Heart left ventricle (tissue), 16 donors: ENCODE results near the gene NAA80. TPM values are rescaled to one million over a fixed set of nuclear protein-coding genes. Genes with fewer than 3 reads are reported as not detected.

Experiments
- ATAC-seq, 4 donors: fragments of 200-7000 bp; cut with Tn5 transposase; one replicate each; pipeline ENCODE4 v1.9.1; 2020 to 2022; ENCODE audit warnings: moderate library complexity in 4 of 4, mild to moderate bottlenecking in 3 of 4, moderate number of reproducible peaks in 1 of 4
- DNase-seq, 5 donors: peaks; one replicate each; pipeline ENCODE4 v3.0.0-alpha.2; 2020
- H3K27ac ChIP-seq, 12 donors: fragments of 200-600 bp; sonication (generic) in 4 of 12; one replicate each; pipeline versions ENCODE4 v1.5.0 to v1.8.0; 2016 to 2022; ENCODE audit warnings: mild to moderate bottlenecking in 2 of 12
- H3K27me3 ChIP-seq, 9 donors: fragments of 200-600 bp; sonication (generic) in 2 of 9; one replicate each; pipeline versions ENCODE4 v1.5.1 to v1.8.0; 2016 to 2022; ENCODE audit warnings: mild to moderate bottlenecking in 3 of 9
- H3K36me3 ChIP-seq, 9 donors: fragments of 200-600 bp; sonication (generic) in 2 of 9; one replicate each; pipeline versions ENCODE4 v1.5.0 to v1.8.0; 2018 to 2022; ENCODE audit warnings: mild to moderate bottlenecking in 2 of 9
- H3K4me1 ChIP-seq, 12 donors: fragments of 200-600 bp; sonication (generic) in 4 of 12; one replicate each; pipeline versions ENCODE4 v1.5.0 to v1.8.0; 2016 to 2022; ENCODE audit warnings: mild to moderate bottlenecking in 3 of 12
- H3K4me3 ChIP-seq, 12 donors: fragments of 200-600 bp; sonication (generic) in 4 of 12; one replicate each; pipeline versions ENCODE4 v1.5.0 to v1.8.0; 2017 to 2022; ENCODE audit warnings: mild to moderate bottlenecking in 9 of 12, moderate library complexity in 4 of 12
- H3K9me3 ChIP-seq, 12 donors: fragments of 200-600 bp; sonication (generic) in 4 of 12; one replicate each; pipeline versions ENCODE4 v1.5.0 to v1.8.0; 2016 to 2022; ENCODE audit warnings: mild to moderate bottlenecking in 1 of 12
- CTCF ChIP-seq, 12 donors: fragments of 200-600 bp; sonication (generic) in 4 of 12; IDR thresholded peaks; one replicate each; pipeline versions ENCODE4 v1.5.0 to v1.8.0; 2018 to 2022; ENCODE audit warnings: antibody characterized with exemption in 12 of 12, mild to moderate bottlenecking in 5 of 12
- POLR2A ChIP-seq, 2 donors: fragments of 450-650 bp; IDR thresholded peaks; one replicate each; pipeline ENCODE4 v1.6.1; 2017; ENCODE audit warnings: antibody characterized with exemption in 2 of 2, mild to moderate bottlenecking in 2 of 2, moderate library complexity in 2 of 2
- WGBS, 4 donors: extraction: QIAGEN DNeasy Blood & Tissue Kit in 2 of 4; methylation state at CpG; one replicate each; pipeline versions ENCODE4 v1.1.5 to v1.1.7; 2013 to 2018; 5-methylcytosine and 5-hydroxymethylcytosine counted together
- intact Hi-C, 10 donors: fragments of 100-400 bp; cut with DNase I; formaldehyde crosslinking; loops; one replicate each; pipeline versions ENCODE4 v1.11.1 to v1.14.2; 2022
- polyA plus RNA-seq, 2 donors: library from polyadenylated mRNA; stranded (reverse); fragments of 200-250 nt; gene quantifications; one replicate each; pipeline ENCODE4 v1.2.3, GENCODE V29; 2013
- total RNA-seq, 9 donors: library from RNA; depleted of rRNA in 2 of 9; stranded (reverse); fragments of >200 nt in 2 of 9; fragmentation: NEBNext Ultra II Directional in 3 of 9; extraction: Animal tissue kit (Norgen Biotek cat#: 25700) in 3 of 9; gene quantifications; one replicate each; pipeline versions ENCODE4 v1.1.0 to v1.2.4, GENCODE V29; 2016 to 2023
- donor health status: ischemic (EF 13 %, LVEDD 7.1; RV severe dilation, severe dysfunction).
- donor health status: healthy with polysubstance abuse.
- donor health status: DM: no; HTN: yes; CAD: no.
- donor health status: DM: no; HTN: no; CAD: no.
- donor health status: ischemic (EF 25% LVEDD 6.9; RV normal size, moderate dysfunction).
- donor health status: ischemic (EF 25% LVEDD 5.7; RV mildly dilated, moderate dysfunction).
- donor health status: healthy.
- donor health status: DM: yes; HTN: yes; CAD: no.
- donor health status: ischemic (EF 35%, LVEDD 5.7; RV mildly dilated, moderate dysfunction).
- donor health status: nonischemic (EF 11% LVEDD 7.7; RV severe dilation, severe dysfunction).
- donor health status: DM: yes; HTN: yes; CAD: no.
- donor health status: PGD.
- donor health status: ischemic (EF 29% LVEDD 5.4; RV normal size, mild dysfunction).
- donor health status: nonischemic (EF 23%, LVEDD 6.1; RV moderate dilation, normal function).

The NAA80 gene
- total and polyA plus RNA-seq, 11 donors: 5.0 to 13.9 (median 9.8) TPM

- H3K27ac ChIP-seq: peak overlapping the region; percentile 81 to 100 (median 92)
- peaks cover 0 to 12% (median 0%) of the 10 kb centered on the region in 9 donors for H3K27me3 ChIP-seq
- no peaks in the 10 kb centered on the region for H3K36me3 ChIP-seq
- H3K4me1 ChIP-seq: peaks cover 0 to 65% (median 42%) of the 10 kb centered on the region in 12 donors
- intact Hi-C loops: loop anchor here in 1 of 10 donors (5.0 kb wide), 1 partner anchor 145 kb away; no protein-coding TSS in a partner anchor
- DNase-seq (no peak), ATAC-seq (no peak)
- no peaks in the 10 kb centered on the region for H3K9me3 ChIP-seq
- peak overlapping the region; percentile 13 to 71 (median 58) for H3K4me3 ChIP-seq
- 51 to 73% (median 61%) methylated on average over 4 to 7 of the region's 7 CpGs for WGBS, 4 donors
- TF ChIP-seq POLR2A (IDR thresholded peaks at IDR 0.05): no peak
- no peak for TF ChIP-seq CTCF (IDR thresholded peaks at IDR 0.05)
These were observed 32.4 kb downstream of the NAA80 start for GRCh38 chr3:50266836-50267235.

GRCh38 chr3:50266017-50266416, 33.2 kb downstream of the NAA80 start:
- WGBS, 4 donors: 82 to 91% (median 85%) methylated on average over 4 to 6 of the region's 6 CpGs
- intact Hi-C loops: loop anchor here in 1 of 10 donors (5.0 kb wide), 1 partner anchor 144 kb away; no protein-coding TSS in a partner anchor
- Histone ChIP-seq H3K27ac (peak overlapping the region; percentile 68 to 100 (median 92)), H3K36me3 (no peaks in the 10 kb centered on the region), H3K9me3 (no peaks in the 10 kb centered on the region), H3K27me3 (peaks cover 0 to 12% (median 0%) of the 10 kb centered on the region in 9 donors), H3K4me3 (peak overlapping the region in 5 of 12 donors; percentile 54 to 71 (median 69)), H3K4me1 (peaks cover 0 to 72% (median 46%) of the 10 kb centered on the region in 12 donors)
- DNase-seq (peak in 1 of 5 donors; percentile 24), ATAC-seq (no peak)
- TF ChIP-seq CTCF (IDR thresholded peaks at IDR 0.05) (no peak), POLR2A (IDR thresholded peaks at IDR 0.05) (no peak)

- Histone ChIP-seq H3K4me3 (peak overlapping the region in 2 of 12 donors; percentile 3 to 69), H3K4me1 (peaks cover 0 to 77% (median 50%) of the 10 kb centered on the region in 12 donors), H3K36me3 (no peaks in the 10 kb centered on the region), H3K9me3 (no peaks in the 10 kb centered on the region), H3K27ac (peak overlapping the region; percentile 41 to 100 (median 92)), H3K27me3 (peaks cover 0 to 12% (median 0%) of the 10 kb centered on the region in 9 donors)
- no peak for ATAC-seq
- 56 to 63% (median 62%) methylated on average over 1 of the region's 1 CpG for WGBS, 4 donors
- intact Hi-C loops: loop anchor here in 1 of 10 donors (5.0 kb wide), 1 partner anchor 143 kb away; no protein-coding TSS in a partner anchor
- DNase-seq: no peak
- TF ChIP-seq POLR2A (IDR thresholded peaks at IDR 0.05) (no peak), CTCF (IDR thresholded peaks at IDR 0.05) (no peak)
These were observed 33.6 kb downstream of the NAA80 start for GRCh38 chr3:50265571-50265970.

GRCh38 chr3:50264964-50265485, 34.2 kb downstream of the NAA80 start:
- Histone ChIP-seq H3K27ac (peak overlapping the region; percentile 41 to 100 (median 92)), H3K4me1 (peaks cover 0 to 80% (median 54%) of the 10 kb centered on the region in 12 donors), H3K36me3 (no peaks in the 10 kb centered on the region), H3K9me3 (no peaks in the 10 kb centered on the region), H3K4me3 (peak overlapping the region in 2 of 12 donors; percentile 1 to 3), H3K27me3 (peaks cover 0 to 12% (median 0%) of the 10 kb centered on the region in 9 donors)
- 28 to 60% (median 54%) methylated on average over 4 to 7 of the region's 7 CpGs for WGBS, 4 donors
- no peak for TF ChIP-seq CTCF (IDR thresholded peaks at IDR 0.05)
- intact Hi-C loops: loop anchor here in 2 of 10 donors (5.0 kb wide), 2 partner anchors 57 to 143 kb away; partner anchors contain the start of gene HYAL2 (in 1 of the 2)
- DNase-seq (no peak), ATAC-seq (no peak)
